H1 (cell line): ENCODE data around the gene TMEM39B. TPM values are rescaled to one million over a fixed set of nuclear protein-coding genes. Genes with fewer than 3 reads are reported as not detected.

ENCODE experiments used
- CEBPB ChIP-seq: IDR thresholded peaks from 2 replicates; pipeline ENCODE4 v1.6.1; 2012; ENCODE audit warnings: low read depth, low read length
- SP4 ChIP-seq: IDR thresholded peaks from 2 replicates; pipeline ENCODE4 v1.6.1; 2012; ENCODE audit warnings: low read length, inconsistent platforms
- ZNF274 ChIP-seq: IDR thresholded peaks from 2 replicates; pipeline ENCODE4 v1.7.0; 2012; ENCODE audit warnings: low read length, borderline replicate concordance; ENCODE audit errors: extremely low read depth
- polyA plus RNA-seq, 7 experiments: library from polyadenylated mRNA; depleted of rRNA in 3 of 7; stranded (reverse) in 5 of 7; unstranded in 2 of 7; fragments of >200 nt in 5 of 7; fragments of 200-250 nt in 2 of 7; gene quantifications; 1 replicate in 5 of 7; 2 replicates in 1 of 7; 4 replicates in 1 of 7; pipeline versions ENCODE4 v1.2.1 to v1.2.3, GENCODE V29; 2011 to 2013; ENCODE audit warnings: missing spikeins in 2 of 7, mixed read lengths in 2 of 7
- total RNA-seq: library from RNA; stranded (reverse); fragmentation: NEBNext Ultra II Directional; extraction: Animal tissue kit (Norgen Biotek cat#: 25700); gene quantifications from 2 replicates; pipeline ENCODE4 v1.2.1, GENCODE V29; 2021
- TF ChIP-seq, protein P1 (sequence below): IDR thresholded peaks from 2 replicates; pipeline ENCODE4 v1.6.1; 2011; ENCODE audit warnings: low read length, improper control_type of control experiment

The TMEM39B gene
- total and polyA plus RNA-seq, 2 of the 8 experiments (the other 6 are each of a cell fraction or from before 2014, with no cell fraction given) = 25.3 to 32.7 TPM

DNA sequence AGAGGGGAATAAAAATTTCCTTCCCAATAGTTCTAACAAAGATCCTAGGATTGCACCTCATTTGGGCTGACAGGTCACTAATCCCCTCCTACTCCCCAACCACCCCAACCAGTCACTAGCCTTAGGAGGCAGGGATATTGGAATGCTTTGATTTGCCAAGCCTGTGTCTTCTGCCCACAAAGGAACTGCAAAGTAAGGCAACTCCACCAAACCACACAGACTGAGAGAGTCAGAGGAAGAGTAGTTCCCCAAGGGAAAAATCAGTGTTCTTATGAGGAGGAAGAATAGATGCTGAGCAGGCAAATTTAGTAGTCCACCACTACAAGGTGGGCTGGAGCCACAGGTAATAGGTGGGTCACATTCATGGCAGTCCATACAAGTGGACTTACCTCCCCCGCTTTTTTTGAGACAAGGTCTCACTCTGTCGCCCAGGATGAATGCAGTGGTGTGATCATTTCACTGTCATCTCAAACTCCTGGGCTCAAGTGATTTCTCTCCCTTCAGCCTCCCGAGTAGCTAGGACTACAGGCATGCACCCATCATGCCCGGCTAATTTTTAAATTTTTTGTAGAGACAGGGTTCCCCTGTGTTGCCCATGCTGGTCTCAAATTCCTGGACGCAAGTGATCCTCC is 3.7 kb upstream of the TMEM39B start (continued):
- no peak for TF ChIP-seq CEBPB
- TF ChIP-seq, protein P1, sequence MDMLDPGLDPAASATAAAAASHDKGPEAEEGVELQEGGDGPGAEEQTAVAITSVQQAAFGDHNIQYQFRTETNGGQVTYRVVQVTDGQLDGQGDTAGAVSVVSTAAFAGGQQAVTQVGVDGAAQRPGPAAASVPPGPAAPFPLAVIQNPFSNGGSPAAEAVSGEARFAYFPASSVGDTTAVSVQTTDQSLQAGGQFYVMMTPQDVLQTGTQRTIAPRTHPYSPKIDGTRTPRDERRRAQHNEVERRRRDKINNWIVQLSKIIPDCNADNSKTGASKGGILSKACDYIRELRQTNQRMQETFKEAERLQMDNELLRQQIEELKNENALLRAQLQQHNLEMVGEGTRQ = no peak
- no peak for TF ChIP-seq ZNF274
- TF ChIP-seq SP4 = no peak
